Loucy (cell line): ENCODE results near the gene RNU6-7.

Source experiments
- EZH2phosphoT487 ChIP-seq: fragments of 200-600 bp; IDR thresholded peaks from 2 replicates; pipeline ENCODE4 v1.6.1; 2018; ENCODE audit warnings: antibody characterized with exemption, mild to moderate bottlenecking, moderate library complexity, borderline replicate concordance
- TF ChIP-seq, protein P1 (sequence below): fragments of 200-600 bp; sonication (generic); conservative IDR thresholded peaks from 2 replicates; pipeline ENCODE4 v1.5.1; 2014; ENCODE audit warnings: mild to moderate bottlenecking, antibody characterized with exemption, low read length

DNA sequence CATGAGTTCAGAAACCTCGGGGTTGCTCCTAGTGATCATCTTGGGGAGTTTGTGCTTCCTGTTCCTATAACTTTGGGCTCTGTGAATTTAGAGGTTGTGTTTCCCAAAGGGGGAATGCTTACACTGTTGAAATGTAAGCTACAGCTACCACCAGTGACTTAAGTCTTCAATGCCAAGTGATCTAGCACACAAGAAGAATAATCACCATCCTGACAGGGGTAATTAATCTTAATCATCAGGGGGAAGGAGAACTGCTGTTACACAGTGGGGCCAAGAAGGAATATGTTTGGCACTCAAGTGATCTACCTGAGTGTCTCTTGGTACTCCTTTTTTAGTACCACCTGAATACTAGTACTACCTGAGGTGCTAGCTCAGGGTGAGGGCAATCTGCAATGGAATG, 34.9 kb upstream of the RNU6-7 start:
- TF ChIP-seq, protein P1, sequence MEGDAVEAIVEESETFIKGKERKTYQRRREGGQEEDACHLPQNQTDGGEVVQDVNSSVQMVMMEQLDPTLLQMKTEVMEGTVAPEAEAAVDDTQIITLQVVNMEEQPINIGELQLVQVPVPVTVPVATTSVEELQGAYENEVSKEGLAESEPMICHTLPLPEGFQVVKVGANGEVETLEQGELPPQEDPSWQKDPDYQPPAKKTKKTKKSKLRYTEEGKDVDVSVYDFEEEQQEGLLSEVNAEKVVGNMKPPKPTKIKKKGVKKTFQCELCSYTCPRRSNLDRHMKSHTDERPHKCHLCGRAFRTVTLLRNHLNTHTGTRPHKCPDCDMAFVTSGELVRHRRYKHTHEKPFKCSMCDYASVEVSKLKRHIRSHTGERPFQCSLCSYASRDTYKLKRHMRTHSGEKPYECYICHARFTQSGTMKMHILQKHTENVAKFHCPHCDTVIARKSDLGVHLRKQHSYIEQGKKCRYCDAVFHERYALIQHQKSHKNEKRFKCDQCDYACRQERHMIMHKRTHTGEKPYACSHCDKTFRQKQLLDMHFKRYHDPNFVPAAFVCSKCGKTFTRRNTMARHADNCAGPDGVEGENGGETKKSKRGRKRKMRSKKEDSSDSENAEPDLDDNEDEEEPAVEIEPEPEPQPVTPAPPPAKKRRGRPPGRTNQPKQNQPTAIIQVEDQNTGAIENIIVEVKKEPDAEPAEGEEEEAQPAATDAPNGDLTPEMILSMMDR, result no peak
- TF ChIP-seq EZH2phosphoT487, result no peak
